ENCODE measurements around the gene LIPT2.

DNA sequence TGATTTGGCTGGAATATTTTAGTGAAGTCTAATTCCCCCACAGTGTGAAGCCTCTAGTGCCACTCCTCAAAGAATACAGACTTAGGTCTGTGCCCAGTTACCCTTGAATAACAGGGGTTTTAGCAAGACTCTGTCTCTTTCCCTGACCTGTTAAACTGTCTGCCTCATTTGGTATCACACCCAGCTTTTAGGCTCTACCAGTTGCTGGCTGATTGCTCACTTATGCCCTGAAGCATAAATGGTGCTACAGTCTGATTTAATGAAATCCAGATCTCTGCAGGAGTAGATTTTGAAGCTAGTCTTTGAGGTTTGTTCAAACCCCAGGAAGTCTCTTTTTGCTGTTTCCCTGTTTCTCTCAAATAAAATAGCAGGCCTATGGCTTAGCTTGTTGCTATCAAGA, 45.2 kb upstream of the LIPT2 start:
- no peak for TF ChIP-seq SUZ12 (IDR thresholded peaks at IDR 0.05)
- TF ChIP-seq FOXM1 (IDR thresholded peaks at IDR 0.05; ENCODE audit: borderline replicate concordance), result no peak
- TF ChIP-seq TARDBP (IDR thresholded peaks at IDR 0.05), result no peak
- TF ChIP-seq SP1 (IDR thresholded peaks at IDR 0.05), result no peak
- TF ChIP-seq PKNOX1 (IDR thresholded peaks at IDR 0.05), result no peak
- no peak for TF ChIP-seq ZNF384 (IDR thresholded peaks at IDR 0.05)
- no peak for TF ChIP-seq FOXA1 (IDR thresholded peaks at IDR 0.05)
- no peak for TF ChIP-seq NFRKB (IDR thresholded peaks at IDR 0.05)
